HEK293 (cell line): Measurements from ENCODE around the gene SPATA33.

Experiments
- KLF9 ChIP-seq: fragments of 450-650 bp; formaldehyde crosslinking; IDR thresholded peaks from 2 replicates; pipeline ENCODE4 v1.5.1; 2016; ENCODE audit warnings: missing biosample characterization, missing genetic modification characterization, low read depth
- TRIM28 ChIP-seq: IDR thresholded peaks from 2 replicates; pipeline ENCODE4 v1.6.1; 2011; ENCODE audit warnings: low read length, control low read depth, borderline replicate concordance
- ZBTB21 ChIP-seq: fragments of 450-650 bp; formaldehyde crosslinking; IDR thresholded peaks from 2 replicates; pipeline ENCODE4 v1.5.1; 2017; ENCODE audit warnings: missing biosample characterization, missing genetic modification characterization
- ZNF223 ChIP-seq: fragments of 450-650 bp; formaldehyde crosslinking; IDR thresholded peaks from 2 replicates; pipeline ENCODE4 v1.5.1; 2016; ENCODE audit warnings: missing biosample characterization, missing genetic modification characterization
- ZNF23 ChIP-seq: fragments of 450-650 bp; formaldehyde crosslinking; IDR thresholded peaks from 2 replicates; pipeline ENCODE4 v1.5.1; 2016; ENCODE audit warnings: missing biosample characterization, missing genetic modification characterization, borderline replicate concordance
- TF ChIP-seq, protein P1 (sequence below): fragments of 450-650 bp; formaldehyde crosslinking; IDR thresholded peaks from 2 replicates; pipeline ENCODE4 v1.5.1; 2016; ENCODE audit warnings: missing biosample characterization, missing genetic modification characterization
- TF ChIP-seq, protein P2 (sequence below): fragments of 450-650 bp; formaldehyde crosslinking; conservative IDR thresholded peaks from 2 replicates; pipeline ENCODE4 v1.5.1; 2016; ENCODE audit warnings: low read depth, missing biosample characterization, missing genetic modification characterization
- TF ChIP-seq, protein P3 (sequence below): fragments of 450-650 bp; formaldehyde crosslinking; IDR thresholded peaks from 2 replicates; pipeline ENCODE4 v1.5.1; 2016; ENCODE audit warnings: missing biosample characterization, missing genetic modification characterization, low read depth

DNA sequence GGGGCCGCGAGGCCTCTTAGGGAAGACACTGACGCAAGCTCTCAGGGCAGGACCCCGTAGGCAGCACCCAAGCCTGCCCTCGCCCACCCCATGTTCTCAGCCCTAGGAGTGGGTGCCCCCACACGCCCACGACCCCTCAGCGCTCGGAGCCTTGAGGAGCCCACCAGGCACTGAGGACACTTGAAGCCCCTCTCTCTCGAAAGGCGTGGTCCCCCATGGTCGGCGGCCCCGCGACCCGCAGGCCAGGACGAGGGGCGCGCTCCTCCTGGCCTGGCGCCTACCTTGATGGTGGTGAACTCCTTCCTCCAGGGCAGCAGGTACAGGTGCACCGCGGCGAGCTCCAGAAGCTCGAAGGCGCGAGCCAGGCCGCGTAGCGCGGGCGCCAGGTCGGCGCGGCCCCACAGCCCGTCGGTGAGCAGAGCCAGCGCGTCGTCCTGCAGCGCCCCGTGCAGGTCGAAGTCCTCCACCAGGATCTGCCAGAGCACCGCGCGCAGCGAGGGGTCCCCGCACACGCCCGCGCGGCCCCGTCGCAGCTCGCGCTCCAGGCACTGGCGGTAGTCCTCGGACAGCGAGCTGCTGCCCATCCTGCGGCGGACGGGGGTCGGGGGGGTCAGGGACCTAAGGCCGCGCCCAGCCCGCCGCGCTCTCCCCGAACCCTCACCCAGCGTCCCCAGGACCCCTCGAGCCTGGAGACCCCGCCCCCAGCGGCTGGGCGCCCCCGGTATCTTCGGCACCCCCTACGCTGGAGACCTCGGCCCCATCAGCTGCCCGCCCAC is 43.2 kb downstream of the SPATA33 start:
- TF ChIP-seq, protein P1, sequence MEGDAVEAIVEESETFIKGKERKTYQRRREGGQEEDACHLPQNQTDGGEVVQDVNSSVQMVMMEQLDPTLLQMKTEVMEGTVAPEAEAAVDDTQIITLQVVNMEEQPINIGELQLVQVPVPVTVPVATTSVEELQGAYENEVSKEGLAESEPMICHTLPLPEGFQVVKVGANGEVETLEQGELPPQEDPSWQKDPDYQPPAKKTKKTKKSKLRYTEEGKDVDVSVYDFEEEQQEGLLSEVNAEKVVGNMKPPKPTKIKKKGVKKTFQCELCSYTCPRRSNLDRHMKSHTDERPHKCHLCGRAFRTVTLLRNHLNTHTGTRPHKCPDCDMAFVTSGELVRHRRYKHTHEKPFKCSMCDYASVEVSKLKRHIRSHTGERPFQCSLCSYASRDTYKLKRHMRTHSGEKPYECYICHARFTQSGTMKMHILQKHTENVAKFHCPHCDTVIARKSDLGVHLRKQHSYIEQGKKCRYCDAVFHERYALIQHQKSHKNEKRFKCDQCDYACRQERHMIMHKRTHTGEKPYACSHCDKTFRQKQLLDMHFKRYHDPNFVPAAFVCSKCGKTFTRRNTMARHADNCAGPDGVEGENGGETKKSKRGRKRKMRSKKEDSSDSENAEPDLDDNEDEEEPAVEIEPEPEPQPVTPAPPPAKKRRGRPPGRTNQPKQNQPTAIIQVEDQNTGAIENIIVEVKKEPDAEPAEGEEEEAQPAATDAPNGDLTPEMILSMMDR (tag by site-specific recombination), result no peak; the same call in 1 of the 2 replicates
- TF ChIP-seq ZBTB21 (tag by site-specific recombination), result no peak
- TF ChIP-seq, protein P2, sequence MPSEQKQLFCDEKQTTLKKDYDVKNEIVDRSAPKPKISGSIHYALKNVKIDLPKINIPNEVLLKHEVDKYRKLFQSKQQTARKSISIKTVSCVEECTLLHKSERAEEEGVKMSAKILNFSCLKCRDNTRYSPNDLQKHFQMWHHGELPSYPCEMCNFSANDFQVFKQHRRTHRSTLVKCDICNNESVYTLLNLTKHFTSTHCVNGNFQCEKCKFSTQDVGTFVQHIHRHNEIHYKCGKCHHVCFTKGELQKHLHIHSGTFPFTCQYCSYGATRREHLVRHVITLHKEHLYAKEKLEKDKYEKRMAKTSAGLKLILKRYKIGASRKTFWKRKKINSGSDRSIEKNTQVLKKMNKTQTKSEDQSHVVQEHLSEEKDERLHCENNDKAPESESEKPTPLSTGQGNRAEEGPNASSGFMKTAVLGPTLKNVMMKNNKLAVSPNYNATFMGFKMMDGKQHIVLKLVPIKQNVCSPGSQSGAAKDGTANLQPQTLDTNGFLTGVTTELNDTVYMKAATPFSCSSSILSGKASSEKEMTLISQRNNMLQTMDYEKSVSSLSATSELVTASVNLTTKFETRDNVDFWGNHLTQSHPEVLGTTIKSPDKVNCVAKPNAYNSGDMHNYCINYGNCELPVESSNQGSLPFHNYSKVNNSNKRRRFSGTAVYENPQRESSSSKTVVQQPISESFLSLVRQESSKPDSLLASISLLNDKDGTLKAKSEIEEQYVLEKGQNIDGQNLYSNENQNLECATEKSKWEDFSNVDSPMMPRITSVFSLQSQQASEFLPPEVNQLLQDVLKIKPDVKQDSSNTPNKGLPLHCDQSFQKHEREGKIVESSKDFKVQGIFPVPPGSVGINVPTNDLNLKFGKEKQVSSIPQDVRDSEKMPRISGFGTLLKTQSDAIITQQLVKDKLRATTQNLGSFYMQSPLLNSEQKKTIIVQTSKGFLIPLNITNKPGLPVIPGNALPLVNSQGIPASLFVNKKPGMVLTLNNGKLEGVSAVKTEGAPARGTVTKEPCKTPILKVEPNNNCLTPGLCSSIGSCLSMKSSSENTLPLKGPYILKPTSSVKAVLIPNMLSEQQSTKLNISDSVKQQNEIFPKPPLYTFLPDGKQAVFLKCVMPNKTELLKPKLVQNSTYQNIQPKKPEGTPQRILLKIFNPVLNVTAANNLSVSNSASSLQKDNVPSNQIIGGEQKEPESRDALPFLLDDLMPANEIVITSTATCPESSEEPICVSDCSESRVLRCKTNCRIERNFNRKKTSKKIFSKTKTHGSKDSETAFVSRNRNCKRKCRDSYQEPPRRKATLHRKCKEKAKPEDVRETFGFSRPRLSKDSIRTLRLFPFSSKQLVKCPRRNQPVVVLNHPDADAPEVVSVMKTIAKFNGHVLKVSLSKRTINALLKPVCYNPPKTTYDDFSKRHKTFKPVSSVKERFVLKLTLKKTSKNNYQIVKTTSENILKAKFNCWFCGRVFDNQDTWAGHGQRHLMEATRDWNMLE (tag by site-specific recombination), result no peak
- TF ChIP-seq KLF9 (tag by site-specific recombination), result no peak; the same call in none of the 2 replicates
- no peak for TF ChIP-seq ZNF23 (tag by site-specific recombination)
- TF ChIP-seq, protein P3, sequence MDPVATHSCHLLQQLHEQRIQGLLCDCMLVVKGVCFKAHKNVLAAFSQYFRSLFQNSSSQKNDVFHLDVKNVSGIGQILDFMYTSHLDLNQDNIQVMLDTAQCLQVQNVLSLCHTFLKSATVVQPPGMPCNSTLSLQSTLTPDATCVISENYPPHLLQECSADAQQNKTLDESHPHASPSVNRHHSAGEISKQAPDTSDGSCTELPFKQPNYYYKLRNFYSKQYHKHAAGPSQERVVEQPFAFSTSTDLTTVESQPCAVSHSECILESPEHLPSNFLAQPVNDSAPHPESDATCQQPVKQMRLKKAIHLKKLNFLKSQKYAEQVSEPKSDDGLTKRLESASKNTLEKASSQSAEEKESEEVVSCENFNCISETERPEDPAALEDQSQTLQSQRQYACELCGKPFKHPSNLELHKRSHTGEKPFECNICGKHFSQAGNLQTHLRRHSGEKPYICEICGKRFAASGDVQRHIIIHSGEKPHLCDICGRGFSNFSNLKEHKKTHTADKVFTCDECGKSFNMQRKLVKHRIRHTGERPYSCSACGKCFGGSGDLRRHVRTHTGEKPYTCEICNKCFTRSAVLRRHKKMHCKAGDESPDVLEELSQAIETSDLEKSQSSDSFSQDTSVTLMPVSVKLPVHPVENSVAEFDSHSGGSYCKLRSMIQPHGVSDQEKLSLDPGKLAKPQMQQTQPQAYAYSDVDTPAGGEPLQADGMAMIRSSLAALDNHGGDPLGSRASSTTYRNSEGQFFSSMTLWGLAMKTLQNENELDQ (tag by site-specific recombination), result no peak
- no peak for TF ChIP-seq ZNF223 (tag by site-specific recombination)
- no peak for TF ChIP-seq TRIM28
